PC-9 (cell line): ENCODE data around the gene MEPE. TPM values are rescaled to one million over a fixed set of nuclear protein-coding genes. Genes with fewer than 3 reads are reported as not detected.
A peak's percentile ranks its signal among the peaks of the same experiment; 100 is the strongest.

ENCODE experiments used
- BruUV-seq: library from RNA; stranded (reverse); fragments of 400-500 nt; replicated peaks from 2 replicates; lab custom pipeline; 2021; lab: Mats Ljungman, UMichigan
- CTCF ChIA-PET: fragments of 300-600 bp; sonication (Branson Sonifier 250); formaldehyde crosslinking; loops from one replicate; lab custom pipeline; 2022; ENCODE audit warnings: antibody characterized with exemption; lab: Charles Lee
- POLR2A ChIA-PET: fragments of 300-600 bp; sonication (Branson Sonifier 250); formaldehyde crosslinking; loops from one replicate; lab custom pipeline; 2022; ENCODE audit warnings: antibody characterized with exemption; ENCODE audit not compliant: unreplicated experiment; lab: Charles Lee
- DNase-seq, 2 experiments: peaks; one replicate each; pipeline versions ENCODE4 v3.0.0 to v3.0.0-alpha.2; 2015 to 2022; ENCODE audit warnings: mixed read lengths in 1 of 2
- H2AFZ ChIP-seq: fragments of 200-600 bp; sonication (generic); 2 replicates; pipeline ENCODE4 v1.8.1; 2017; ENCODE audit warnings: antibody characterized with exemption
- H3F3A ChIP-seq: fragments of 200-600 bp; sonication (generic); 2 replicates; pipeline ENCODE4 v1.8.1; 2017; ENCODE audit warnings: antibody characterized with exemption, mild to moderate bottlenecking, low read depth; ENCODE audit not compliant: insufficient read depth
- H3K27ac ChIP-seq: fragments of 200-600 bp; sonication (generic); 2 replicates; pipeline ENCODE4 v1.6.1; 2016; ENCODE audit warnings: mixed run types
- H3K27me3 ChIP-seq: fragments of 200-600 bp; sonication (generic); 2 replicates; pipeline ENCODE4 v1.6.1; 2016; ENCODE audit warnings: low read depth, mixed run types; ENCODE audit not compliant: insufficient read depth
- H3K36me3 ChIP-seq: fragments of 200-600 bp; sonication (generic); 2 replicates; pipeline ENCODE4 v1.6.1; 2016; ENCODE audit warnings: low read depth, mixed run types
- H3K4me1 ChIP-seq: fragments of 200-600 bp; sonication (generic); replicated peaks from 2 replicates; pipeline ENCODE4 v1.6.1; 2016; ENCODE audit warnings: mixed run types; ENCODE audit not compliant: insufficient read depth
- H3K4me2 ChIP-seq: fragments of 200-600 bp; sonication (generic); 2 replicates; pipeline ENCODE4 v1.6.1; 2017; ENCODE audit warnings: mixed run types
- H3K4me3 ChIP-seq: fragments of 200-600 bp; sonication (generic); 2 replicates; pipeline ENCODE4 v1.6.1; 2016; ENCODE audit warnings: mixed run types
- H3K79me2 ChIP-seq: fragments of 200-600 bp; sonication (generic); 2 replicates; pipeline ENCODE4 v1.6.1; 2017; ENCODE audit warnings: low read depth, mixed run types
- H3K9me2 ChIP-seq: fragments of 200-600 bp; sonication (generic); 2 replicates; pipeline ENCODE4 v1.8.1; 2017; ENCODE audit warnings: mild to moderate bottlenecking; ENCODE audit not compliant: insufficient read depth
- H3K9me3 ChIP-seq: fragments of 200-600 bp; sonication (generic); 2 replicates; pipeline ENCODE4 v1.8.1; 2016; ENCODE audit warnings: low read depth; ENCODE audit not compliant: insufficient read depth
- H4K20me1 ChIP-seq: fragments of 200-600 bp; sonication (generic); 2 replicates; pipeline ENCODE4 v1.8.1; 2017; ENCODE audit not compliant: insufficient read depth
- EZH2 ChIP-seq: fragments of 200-600 bp; sonication (generic); IDR thresholded peaks from 2 replicates; pipeline ENCODE4 v1.8.0; 2017; ENCODE audit warnings: antibody characterized with exemption, low read depth
- intact Hi-C: fragments of 100-400 bp; cut with micrococcal nuclease; formaldehyde crosslinking; loops from one replicate; pipeline ENCODE4 v1.10.0; 2022; ENCODE audit not compliant: unreplicated experiment
- total RNA-seq: library from RNA; stranded (reverse); gene quantifications from 2 replicates; pipeline ENCODE4 v1.2.3, GENCODE V29; 2021
- TF ChIP-seq, protein P1 (sequence below): fragments of 200-600 bp; sonication (generic); conservative IDR thresholded peaks from 2 replicates; pipeline ENCODE4 v1.6.1; 2017; ENCODE audit warnings: mixed run types, antibody characterized with exemption, mild to moderate bottlenecking, moderate library complexity

MEPE gene
- total RNA-seq, 1 experiment from 2014 or later: not detected

DNA sequence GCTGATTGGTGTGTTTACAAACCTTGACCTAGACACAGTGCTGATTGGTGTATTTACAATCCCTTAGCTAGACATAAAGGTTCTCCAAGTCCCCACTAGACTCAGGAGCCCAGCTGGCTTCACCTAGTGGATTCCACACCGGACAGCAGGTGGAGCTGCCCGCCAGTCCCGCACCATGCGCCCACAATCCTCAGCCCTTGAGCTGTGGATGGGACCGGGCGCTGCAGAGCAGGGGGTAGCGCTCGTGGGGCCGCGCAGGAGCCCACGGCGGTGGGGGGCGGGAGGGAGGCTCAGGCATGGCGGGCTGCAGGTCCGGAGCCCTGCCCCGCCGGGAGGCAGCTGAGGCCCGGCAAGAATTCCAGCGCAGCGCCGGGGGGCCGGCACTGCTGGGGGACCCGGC, 30.7 kb downstream of the MEPE start:
- Histone ChIP-seq H3K9me3 (no peaks in the 10 kb centered on the region), H4K20me1 (no peaks in the 10 kb centered on the region), H3K36me3 (no peaks in the 10 kb centered on the region), H3K79me2 (no peaks in the 10 kb centered on the region), H3K4me2 (no peak overlapping the region), H3K27me3 (no peaks in the 10 kb centered on the region), H3F3A (no peaks in the 10 kb centered on the region), H3K9me2 (no peaks in the 10 kb centered on the region), H3K4me3 (no peak overlapping the region), H3K4me1 (peaks cover 18% of the 10 kb centered on the region), H2AFZ (no peak overlapping the region), H3K27ac (no peak overlapping the region)
- no TSS peak for BruUV-seq
- ChIA-PET POLR2A (interaction anchor here (0.7 kb wide), 1 partner anchor 310 kb away, joined by 5 read pairs; no protein-coding TSS in a partner anchor), CTCF (interaction anchor here (0.6 kb wide), 1 partner anchor 59 kb away, joined by 3 read pairs; no protein-coding TSS in a partner anchor)
- intact Hi-C loops: no loop called here
- no peak for TF ChIP-seq EZH2
- TF ChIP-seq, protein P1, sequence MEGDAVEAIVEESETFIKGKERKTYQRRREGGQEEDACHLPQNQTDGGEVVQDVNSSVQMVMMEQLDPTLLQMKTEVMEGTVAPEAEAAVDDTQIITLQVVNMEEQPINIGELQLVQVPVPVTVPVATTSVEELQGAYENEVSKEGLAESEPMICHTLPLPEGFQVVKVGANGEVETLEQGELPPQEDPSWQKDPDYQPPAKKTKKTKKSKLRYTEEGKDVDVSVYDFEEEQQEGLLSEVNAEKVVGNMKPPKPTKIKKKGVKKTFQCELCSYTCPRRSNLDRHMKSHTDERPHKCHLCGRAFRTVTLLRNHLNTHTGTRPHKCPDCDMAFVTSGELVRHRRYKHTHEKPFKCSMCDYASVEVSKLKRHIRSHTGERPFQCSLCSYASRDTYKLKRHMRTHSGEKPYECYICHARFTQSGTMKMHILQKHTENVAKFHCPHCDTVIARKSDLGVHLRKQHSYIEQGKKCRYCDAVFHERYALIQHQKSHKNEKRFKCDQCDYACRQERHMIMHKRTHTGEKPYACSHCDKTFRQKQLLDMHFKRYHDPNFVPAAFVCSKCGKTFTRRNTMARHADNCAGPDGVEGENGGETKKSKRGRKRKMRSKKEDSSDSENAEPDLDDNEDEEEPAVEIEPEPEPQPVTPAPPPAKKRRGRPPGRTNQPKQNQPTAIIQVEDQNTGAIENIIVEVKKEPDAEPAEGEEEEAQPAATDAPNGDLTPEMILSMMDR: no peak
- no peak for DNase-seq

DNA sequence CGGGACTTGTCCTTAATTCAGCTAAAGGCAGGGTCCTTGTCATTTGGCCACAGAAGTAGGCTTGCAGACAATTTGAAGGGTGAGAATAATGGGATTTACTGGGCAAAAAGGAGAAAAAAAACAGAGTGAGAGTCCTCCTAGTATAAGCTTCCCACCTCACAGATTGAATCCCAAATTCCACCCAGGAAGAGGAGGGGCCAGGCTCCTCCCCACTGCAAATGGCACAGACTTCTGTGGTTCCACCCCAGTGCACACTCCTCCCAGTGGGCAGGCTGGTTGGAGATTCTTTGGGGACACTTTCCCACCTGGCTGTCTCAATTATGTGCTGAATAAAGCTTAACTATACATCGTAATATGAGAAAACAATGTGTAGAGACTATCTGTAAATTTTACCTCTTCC, 31.6 kb downstream of the MEPE start:
- H3K4me3 ChIP-seq: no peak overlapping the region
- no peaks in the 10 kb centered on the region for H4K20me1 ChIP-seq
- no peaks in the 10 kb centered on the region for H3K79me2 ChIP-seq
- H3K4me2 ChIP-seq: no peak overlapping the region
- ChIA-PET POLR2A (no interaction called here), CTCF (no interaction called here)
- no peak for TF ChIP-seq EZH2
- TF ChIP-seq, protein P1: no peak
- no peak overlapping the region for H2AFZ ChIP-seq
- no peaks in the 10 kb centered on the region for H3K27me3 ChIP-seq
- peaks cover 18% of the 10 kb centered on the region for H3K4me1 ChIP-seq
- no peaks in the 10 kb centered on the region for H3K9me3 ChIP-seq
- no peaks in the 10 kb centered on the region for H3K9me2 ChIP-seq
- H3K36me3 ChIP-seq: no peaks in the 10 kb centered on the region
- intact Hi-C loops: no loop called here
- no TSS peak for BruUV-seq
- no peak for DNase-seq
- no peaks in the 10 kb centered on the region for H3F3A ChIP-seq
- H3K27ac ChIP-seq: no peak overlapping the region

GRCh38 chr4:87865288-87865687, 32.5 kb downstream of the MEPE start:
- Histone ChIP-seq H3K79me2 (no peaks in the 10 kb centered on the region), H3K4me3 (no peak overlapping the region), H3K9me3 (no peaks in the 10 kb centered on the region), H4K20me1 (no peaks in the 10 kb centered on the region), H2AFZ (no peak overlapping the region), H3K36me3 (no peaks in the 10 kb centered on the region), H3K4me2 (no peak overlapping the region), H3F3A (no peaks in the 10 kb centered on the region), H3K27me3 (no peaks in the 10 kb centered on the region), H3K27ac (peak overlapping the region; percentile 68), H3K9me2 (no peaks in the 10 kb centered on the region), H3K4me1 (peaks cover 18% of the 10 kb centered on the region)
- POLR2A ChIA-PET: interaction anchor here (0.6 kb wide), 1 partner anchor 98 kb away, joined by 3 read pairs; no protein-coding TSS in a partner anchor
- no TSS peak for BruUV-seq
- intact Hi-C loops: no loop called here
- no peak for TF ChIP-seq EZH2
- TF ChIP-seq, protein P1: no peak
- DNase-seq: no peak
- CTCF ChIA-PET: no interaction called here
